Fibroblast of mammary gland (primary cell): ENCODE results near the gene CFAP61.
"Not testable (repeated sequence)": the region's sequence is repeated elsewhere in the genome, so short reads cannot be mapped to it uniquely, and the experiment has no call there.

Source experiments
- DNase-seq: peaks from one replicate; pipeline ENCODE4 v3.0.0-alpha.2; 2010; ENCODE audit warnings: low read depth
- H3K4me3 ChIP-seq: 2 replicates; pipeline ENCODE4 v1.5.1; 2011; ENCODE audit warnings: low read depth, mild to moderate bottlenecking, low read length, moderate library complexity; ENCODE audit not compliant: control insufficient read depth
- TF ChIP-seq, protein P1 (sequence below): conservative IDR thresholded peaks from 2 replicates; pipeline ENCODE4 v1.5.1; 2011; ENCODE audit warnings: low read depth, low read length, inconsistent platforms; ENCODE audit not compliant: control insufficient read depth, insufficient read depth

The CFAP61 gene

DNA sequence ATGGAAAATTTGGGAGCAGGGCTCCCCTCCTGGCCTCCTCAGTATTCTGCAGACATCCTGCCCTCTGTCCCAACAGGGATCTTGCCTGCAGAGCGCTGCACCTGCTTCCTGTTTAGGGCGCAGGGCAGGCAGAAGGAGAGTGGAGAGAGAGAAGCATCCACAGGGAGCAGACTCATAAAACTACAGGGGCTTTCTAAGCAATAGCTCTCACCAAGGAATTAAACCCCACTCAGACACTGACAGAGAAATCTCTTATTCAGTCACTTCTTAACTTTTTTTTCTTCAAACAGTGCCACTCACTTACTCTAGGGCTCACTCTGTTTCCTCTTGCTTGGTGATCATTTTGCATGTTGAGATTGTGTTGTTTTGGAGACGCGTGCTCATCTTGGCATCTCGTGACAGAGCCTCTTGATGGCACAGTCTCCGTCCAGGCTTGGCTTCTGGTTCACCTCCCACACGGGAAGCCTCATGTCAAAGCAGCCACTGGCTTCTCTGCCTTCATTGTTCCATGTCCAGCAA is 162.5 kb downstream of the CFAP61 start:
- H3K4me3 ChIP-seq, result no peak overlapping the region
- TF ChIP-seq, protein P1, sequence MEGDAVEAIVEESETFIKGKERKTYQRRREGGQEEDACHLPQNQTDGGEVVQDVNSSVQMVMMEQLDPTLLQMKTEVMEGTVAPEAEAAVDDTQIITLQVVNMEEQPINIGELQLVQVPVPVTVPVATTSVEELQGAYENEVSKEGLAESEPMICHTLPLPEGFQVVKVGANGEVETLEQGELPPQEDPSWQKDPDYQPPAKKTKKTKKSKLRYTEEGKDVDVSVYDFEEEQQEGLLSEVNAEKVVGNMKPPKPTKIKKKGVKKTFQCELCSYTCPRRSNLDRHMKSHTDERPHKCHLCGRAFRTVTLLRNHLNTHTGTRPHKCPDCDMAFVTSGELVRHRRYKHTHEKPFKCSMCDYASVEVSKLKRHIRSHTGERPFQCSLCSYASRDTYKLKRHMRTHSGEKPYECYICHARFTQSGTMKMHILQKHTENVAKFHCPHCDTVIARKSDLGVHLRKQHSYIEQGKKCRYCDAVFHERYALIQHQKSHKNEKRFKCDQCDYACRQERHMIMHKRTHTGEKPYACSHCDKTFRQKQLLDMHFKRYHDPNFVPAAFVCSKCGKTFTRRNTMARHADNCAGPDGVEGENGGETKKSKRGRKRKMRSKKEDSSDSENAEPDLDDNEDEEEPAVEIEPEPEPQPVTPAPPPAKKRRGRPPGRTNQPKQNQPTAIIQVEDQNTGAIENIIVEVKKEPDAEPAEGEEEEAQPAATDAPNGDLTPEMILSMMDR, result no peak
- DNase-seq, result no peak

DNA sequence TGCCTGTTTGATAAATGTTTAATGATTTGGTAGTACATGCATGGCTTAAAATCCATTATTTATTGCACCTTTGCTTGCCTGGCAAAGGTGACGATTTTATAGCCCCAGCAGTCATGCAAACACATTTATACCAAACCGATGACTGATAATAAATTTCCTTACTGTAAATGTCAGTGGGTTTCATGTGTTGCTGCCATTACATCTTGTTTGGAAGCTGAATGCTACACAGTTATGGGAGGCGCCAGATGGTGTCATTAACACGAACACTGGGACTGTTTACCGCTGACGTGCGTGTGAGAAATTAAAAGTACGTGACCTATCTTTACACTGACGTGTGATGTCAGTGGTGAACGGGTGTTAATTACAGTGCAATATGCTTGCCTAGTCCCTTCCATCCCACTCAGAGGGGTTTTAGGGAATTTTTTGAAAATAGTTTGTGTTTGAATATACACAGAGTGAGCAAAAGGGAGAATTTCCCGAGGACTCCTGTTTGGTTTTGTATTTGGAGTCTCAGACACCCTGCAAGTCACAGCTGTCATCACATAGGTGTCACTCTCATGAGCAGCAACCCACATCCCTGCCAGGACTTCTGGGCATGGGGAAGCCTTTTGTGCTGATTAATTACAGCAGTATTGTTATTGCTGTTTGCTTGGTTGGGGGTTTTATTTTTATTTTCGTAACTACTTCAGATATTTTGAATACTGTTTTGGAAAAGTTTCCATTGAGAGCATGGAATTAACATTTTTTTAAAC is 163.8 kb downstream of the CFAP61 start:
- TF ChIP-seq, protein P1, result no peak
- no peak for DNase-seq
- H3K4me3 ChIP-seq, result no peak overlapping the region

DNA sequence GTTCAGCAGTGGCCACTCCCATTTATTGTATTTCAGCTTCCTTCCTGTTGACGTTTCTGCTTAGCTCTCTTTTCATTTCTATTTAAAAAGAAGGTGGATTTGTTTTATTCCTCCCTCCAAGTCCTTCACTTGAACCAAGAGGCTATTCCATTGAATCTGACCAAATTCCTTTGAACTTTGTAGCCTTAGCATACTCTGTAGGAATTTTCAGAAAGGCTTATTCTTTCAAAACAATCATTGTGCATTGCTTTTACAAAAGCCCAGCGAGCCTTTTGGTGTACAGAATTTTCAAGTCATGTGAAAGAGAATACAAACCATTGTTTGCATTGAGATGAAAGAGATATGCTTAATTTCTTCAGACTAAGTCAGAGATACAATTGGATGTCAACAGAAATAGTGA is 164.6 kb downstream of the CFAP61 start:
- TF ChIP-seq, protein P1, result no peak
- DNase-seq, result no peak
- no peak overlapping the region for H3K4me3 ChIP-seq

DNA sequence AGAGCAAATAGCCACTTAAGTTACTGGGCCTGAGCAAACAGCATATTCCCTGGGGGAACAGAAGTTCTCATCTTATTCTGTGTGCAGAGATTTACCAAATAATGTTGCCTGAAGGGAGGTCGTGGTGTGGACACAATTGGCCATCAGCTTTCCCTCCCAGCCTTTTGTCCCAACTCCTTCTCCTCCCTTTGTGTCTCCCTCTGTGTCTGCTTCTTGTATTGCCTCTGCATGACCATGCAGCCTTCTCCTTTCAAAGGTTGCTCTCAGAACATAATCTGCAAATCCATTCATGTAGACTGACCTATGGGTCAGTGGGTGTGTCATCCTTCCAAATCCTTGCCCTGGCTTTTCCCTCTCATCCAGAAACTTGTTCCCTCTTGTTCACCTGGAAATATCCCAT is 165.3 kb downstream of the CFAP61 start:
- H3K4me3 ChIP-seq, result no peak overlapping the region
- TF ChIP-seq, protein P1, result no peak
- no peak for DNase-seq

DNA sequence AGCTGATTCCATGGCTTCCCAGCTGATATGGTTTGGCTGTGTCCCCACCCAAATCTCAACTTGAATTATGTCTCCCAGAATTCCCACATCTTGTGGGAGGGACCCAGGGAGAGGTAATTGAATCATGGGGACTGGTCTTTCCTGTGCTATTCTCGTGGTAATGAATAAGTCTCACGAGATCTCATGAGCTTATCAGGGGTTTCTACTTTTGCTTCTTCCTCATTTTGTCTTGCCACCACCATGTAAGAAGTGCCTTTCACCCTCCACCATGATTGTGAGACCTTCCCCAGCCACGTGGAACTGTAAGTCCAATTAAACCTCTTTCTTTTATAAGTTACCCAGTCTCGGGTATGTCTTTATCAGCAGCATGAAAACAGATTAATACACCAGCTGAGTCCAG is 165.8 kb downstream of the CFAP61 start:
- not testable (repeated sequence) for H3K4me3 ChIP-seq, DNase-seq

DNA sequence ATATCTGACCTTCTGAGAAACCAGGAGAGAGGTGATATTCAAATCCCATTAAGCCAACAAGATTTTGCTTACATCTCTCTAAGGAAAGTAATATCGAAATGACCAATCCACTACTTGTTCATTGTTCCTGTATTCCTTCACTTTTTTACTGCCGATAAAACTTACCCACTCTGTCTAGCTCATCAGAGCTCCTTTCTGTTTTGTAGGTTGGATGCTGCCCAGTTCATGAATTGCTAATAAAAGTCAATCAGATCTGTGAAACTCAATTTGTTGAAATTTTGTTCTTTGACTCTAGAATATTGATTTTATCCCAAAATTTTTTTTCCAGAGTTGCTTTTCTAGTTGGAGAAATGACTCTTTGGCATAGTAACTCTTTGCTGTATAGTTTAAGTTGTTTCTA is 166.7 kb downstream of the CFAP61 start:
- DNase-seq, result no peak
- no peak overlapping the region for H3K4me3 ChIP-seq
- TF ChIP-seq, protein P1, result no peak

DNA sequence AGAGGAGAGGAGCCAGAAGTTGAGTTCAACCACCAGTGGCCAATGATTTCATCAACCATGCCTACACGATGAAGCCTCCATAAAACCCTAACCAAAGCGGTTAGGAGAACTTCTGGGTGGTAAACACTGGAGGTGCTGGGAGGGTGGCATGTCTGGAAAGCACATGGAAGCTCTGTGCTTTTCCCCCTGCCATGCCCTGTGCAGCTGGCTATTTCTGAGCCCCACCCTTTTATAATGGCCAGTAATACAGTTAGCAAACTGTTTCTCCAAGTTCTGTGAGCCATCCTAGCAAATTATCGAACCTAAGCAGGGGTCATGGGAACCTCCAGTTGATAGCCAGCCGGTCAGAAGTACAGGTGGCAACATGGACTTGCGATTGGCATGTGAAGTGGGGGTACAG is 167.8 kb downstream of the CFAP61 start:
- no peak for DNase-seq
- TF ChIP-seq, protein P1, result no peak
- no peak overlapping the region for H3K4me3 ChIP-seq
